Measurements from ENCODE around the gene AOC3. TPM values are rescaled to one million over a fixed set of nuclear protein-coding genes. Genes with fewer than 3 reads are reported as not detected.

The AOC3 gene
- total RNA-seq, 3 donors from 2014 or later, result 2.1 to 2.6 (median 2.2) TPM

GRCh38 chr17:42832934-42833766, 17.8 kb upstream of the AOC3 start, which contains the start of gene PSME3:
PSME3 (plus strand) TSS chr17:42833397; CDS start chr17:42833632, 235 bp downstream.
- DNase-seq, result peak; percentile 87
- H3K9me3 Mint-ChIP-seq, result no peaks in the 10 kb centered on the region
- H3K4me1 Mint-ChIP-seq (ENCODE audit: low read depth), result peaks cover 23% of the 10 kb centered on the region
- H3K36me3 Mint-ChIP-seq (ENCODE audit: insufficient read depth), result peaks cover 10% of the 10 kb centered on the region
- peak; percentile 89 to 92 for ATAC-seq
- H3K27me3 Mint-ChIP-seq (ENCODE audit: low read depth), result peaks cover 6% of the 10 kb centered on the region
- peak within 1 kb of the TSS; percentile 96 for H3K4me3 Mint-ChIP-seq

- peaks cover 16% of the 10 kb centered on the region for H3K36me3 Mint-ChIP-seq (ENCODE audit: insufficient read depth)
- peaks cover 23% of the 10 kb centered on the region for H3K4me1 Mint-ChIP-seq (ENCODE audit: low read depth)
- H3K27me3 Mint-ChIP-seq (ENCODE audit: low read depth), result peaks cover 4% of the 10 kb centered on the region
- DNase-seq (no peak), ATAC-seq (no peak)
- H3K4me3 Mint-ChIP-seq, result peak overlapping the region; percentile 96
- no peaks in the 10 kb centered on the region for H3K9me3 Mint-ChIP-seq
Observed at GRCh38 chr17:42833767-42834422, 17.1 kb upstream of the AOC3 start.

- no peak overlapping the region for H3K4me3 Mint-ChIP-seq
- ATAC-seq (no peak), DNase-seq (no peak)
Observed at GRCh38 chr17:42835732-42836131, 15.3 kb upstream of the AOC3 start.

GRCh38 chr17:42841975-42842685, 8.9 kb upstream of the AOC3 start:
- Mint-ChIP-seq H3K4me3 (no peak overlapping the region), H3K9me3 (no peaks in the 10 kb centered on the region), H3K36me3 (ENCODE audit: insufficient read depth) (peaks cover 46% of the 10 kb centered on the region), H3K27me3 (ENCODE audit: low read depth) (no peaks in the 10 kb centered on the region), H3K4me1 (ENCODE audit: low read depth) (peaks cover 13% of the 10 kb centered on the region)
- DNase-seq (no peak), ATAC-seq (no peak)

More at GRCh38 chr17:42835732-42836131, 15.3 kb upstream of the AOC3 start:
- peaks cover 24% of the 10 kb centered on the region for H3K36me3 Mint-ChIP-seq (ENCODE audit: insufficient read depth)
- H3K9me3 Mint-ChIP-seq, result no peaks in the 10 kb centered on the region
- peaks cover 23% of the 10 kb centered on the region for H3K4me1 Mint-ChIP-seq (ENCODE audit: low read depth)
- no peaks in the 10 kb centered on the region for H3K27me3 Mint-ChIP-seq (ENCODE audit: low read depth)

- ATAC-seq, result no peak
- H3K36me3 Mint-ChIP-seq (ENCODE audit: insufficient read depth), result peaks cover 37% of the 10 kb centered on the region
Observed at GRCh38 chr17:42843358-42843934, 7.6 kb upstream of the AOC3 start.

GRCh38 chr17:42844271-42844670, 6.7 kb upstream of the AOC3 start, which contains the start of gene AOC2:
AOC2 (plus strand) TSS chr17:42844580; CDS start chr17:42844627, 47 bp downstream.
- no peaks in the 10 kb centered on the region for H3K9me3 Mint-ChIP-seq
- ATAC-seq, result no peak
- DNase-seq, result no peak
- H3K4me1 Mint-ChIP-seq (ENCODE audit: low read depth), result peaks cover 11% of the 10 kb centered on the region
- no peak within 1 kb of the TSS for H3K4me3 Mint-ChIP-seq
- H3K27me3 Mint-ChIP-seq (ENCODE audit: low read depth), result no peaks in the 10 kb centered on the region
- peaks cover 29% of the 10 kb centered on the region for H3K36me3 Mint-ChIP-seq (ENCODE audit: insufficient read depth)

More at GRCh38 chr17:42843358-42843934, 7.6 kb upstream of the AOC3 start:
- Mint-ChIP-seq H3K9me3 (no peaks in the 10 kb centered on the region), H3K27me3 (ENCODE audit: low read depth) (no peaks in the 10 kb centered on the region), H3K4me3 (no peak overlapping the region), H3K4me1 (ENCODE audit: low read depth) (peaks cover 11% of the 10 kb centered on the region)
- no peak for DNase-seq

GRCh38 chr17:42844761-42845555, 6.0 kb upstream of the AOC3 start:
- Mint-ChIP-seq H3K36me3 (ENCODE audit: insufficient read depth) (peaks cover 25% of the 10 kb centered on the region), H3K9me3 (no peaks in the 10 kb centered on the region), H3K4me3 (no peak overlapping the region), H3K27me3 (ENCODE audit: low read depth) (no peaks in the 10 kb centered on the region), H3K4me1 (ENCODE audit: low read depth) (peaks cover 11% of the 10 kb centered on the region)
- DNase-seq (no peak), ATAC-seq (no peak)

GRCh38 chr17:42845556-42845917, 5.5 kb upstream of the AOC3 start:
- H3K4me1 Mint-ChIP-seq (ENCODE audit: low read depth), result peaks cover 11% of the 10 kb centered on the region
- ATAC-seq (peak in 1 of 2 donors; percentile 2), DNase-seq (no peak)
- H3K9me3 Mint-ChIP-seq, result no peaks in the 10 kb centered on the region
- no peaks in the 10 kb centered on the region for H3K27me3 Mint-ChIP-seq (ENCODE audit: low read depth)
- peaks cover 25% of the 10 kb centered on the region for H3K36me3 Mint-ChIP-seq (ENCODE audit: insufficient read depth)
- no peak overlapping the region for H3K4me3 Mint-ChIP-seq

GRCh38 chr17:42845918-42846593, 4.9 kb upstream of the AOC3 start:
- Mint-ChIP-seq H3K4me3 (no peak overlapping the region), H3K4me1 (ENCODE audit: low read depth) (peaks cover 11% of the 10 kb centered on the region), H3K27me3 (ENCODE audit: low read depth) (no peaks in the 10 kb centered on the region), H3K9me3 (no peaks in the 10 kb centered on the region), H3K36me3 (ENCODE audit: insufficient read depth) (peaks cover 25% of the 10 kb centered on the region)
- peak; percentile 68 to 83 for ATAC-seq
- no peak for DNase-seq

- no peak for ATAC-seq
Observed at GRCh38 chr17:42846594-42847280, 4.3 kb upstream of the AOC3 start.

GRCh38 chr17:42848093-42848492, 2.9 kb upstream of the AOC3 start:
- DNase-seq (no peak), ATAC-seq (no peak)
- Mint-ChIP-seq H3K9me3 (no peaks in the 10 kb centered on the region), H3K4me1 (ENCODE audit: low read depth) (peaks cover 11% of the 10 kb centered on the region), H3K36me3 (ENCODE audit: insufficient read depth) (peaks cover 10% of the 10 kb centered on the region), H3K27me3 (ENCODE audit: low read depth) (no peaks in the 10 kb centered on the region), H3K4me3 (no peak overlapping the region)

More at GRCh38 chr17:42846594-42847280, 4.3 kb upstream of the AOC3 start:
- Mint-ChIP-seq H3K4me1 (ENCODE audit: low read depth) (peaks cover 11% of the 10 kb centered on the region), H3K27me3 (ENCODE audit: low read depth) (no peaks in the 10 kb centered on the region), H3K4me3 (no peak overlapping the region), H3K9me3 (no peaks in the 10 kb centered on the region), H3K36me3 (ENCODE audit: insufficient read depth) (peaks cover 21% of the 10 kb centered on the region)
- no peak for DNase-seq

GRCh38 chr17:42849031-42849430, 2.0 kb upstream of the AOC3 start:
- Mint-ChIP-seq H3K4me1 (ENCODE audit: low read depth) (peaks cover 11% of the 10 kb centered on the region), H3K9me3 (no peaks in the 10 kb centered on the region), H3K27me3 (ENCODE audit: low read depth) (no peaks in the 10 kb centered on the region), H3K4me3 (no peak overlapping the region), H3K36me3 (ENCODE audit: insufficient read depth) (peaks cover 7% of the 10 kb centered on the region)
- DNase-seq, result no peak
- no peak for ATAC-seq
